GM12892 (cell line): ENCODE data around the gene NDFIP1.

ENCODE experiments used
- POLR2A ChIP-seq: IDR thresholded peaks from 2 replicates; pipeline ENCODE4 v1.6.1; 2011; ENCODE audit warnings: low read depth, low read length, control low read depth
- POLR2AphosphoS5 ChIP-seq: IDR thresholded peaks from 2 replicates; pipeline ENCODE4 v1.6.1; 2011; ENCODE audit warnings: low read depth, low read length, control low read depth
- TAF1 ChIP-seq: IDR thresholded peaks from 2 replicates; pipeline ENCODE4 v1.6.1; 2011; ENCODE audit warnings: low read depth, mild to moderate bottlenecking, control low read depth, low read length, borderline replicate concordance

GRCh38 chr5:142080248-142080647 lies 28.3 kb upstream of the NDFIP1 start:
- TF ChIP-seq POLR2A: no peak
- no peak for TF ChIP-seq TAF1
- no peak for TF ChIP-seq POLR2AphosphoS5
